GM19455 (cell line): ENCODE measurements around the gene GPX5.
"Not testable (repeated sequence)": the region's sequence is repeated elsewhere in the genome, so short reads cannot be mapped to it uniquely, and the experiment has no call there.

Source experiments
- ATAC-seq: cut with Tn5 transposase; IDR thresholded peaks from one replicate; pipeline ENCODE4 v1.9.1; 2021; ENCODE audit not compliant: unreplicated experiment

Gene GPX5

DNA sequence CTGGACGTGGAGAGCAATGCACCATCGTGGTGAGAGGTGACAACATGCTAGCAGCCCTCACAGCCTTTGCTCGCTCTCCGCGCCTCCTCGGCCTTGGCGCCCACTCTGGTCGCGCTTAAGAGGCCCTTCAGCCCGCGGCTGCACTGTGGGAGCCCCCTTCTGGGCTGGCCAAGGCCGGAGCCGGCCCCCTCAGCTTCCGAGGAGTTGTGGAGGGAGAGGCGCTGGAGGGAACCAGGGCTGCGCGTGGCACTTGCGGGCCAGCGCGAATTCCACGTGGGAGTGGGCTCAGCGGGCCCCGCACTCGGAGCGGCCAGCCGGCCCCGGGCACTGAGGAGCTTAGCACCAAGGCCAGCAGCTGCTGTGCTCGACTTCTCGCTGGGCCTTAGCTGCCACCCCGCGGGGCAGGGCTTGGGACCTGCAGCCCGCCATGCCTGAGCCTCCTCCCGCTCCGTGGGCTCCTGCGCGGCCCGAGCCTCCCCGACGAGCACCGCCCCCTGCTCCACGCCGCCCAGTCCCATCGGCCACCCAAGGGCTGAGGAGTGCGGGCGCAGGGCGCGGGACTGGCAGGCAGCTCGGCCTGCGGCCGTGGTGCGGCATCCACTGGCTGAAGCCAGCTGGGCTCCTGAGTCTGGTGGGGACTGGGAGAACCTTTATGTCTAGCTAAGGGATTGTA, 13.9 kb upstream of the GPX5 start:
- no peak for ATAC-seq

DNA sequence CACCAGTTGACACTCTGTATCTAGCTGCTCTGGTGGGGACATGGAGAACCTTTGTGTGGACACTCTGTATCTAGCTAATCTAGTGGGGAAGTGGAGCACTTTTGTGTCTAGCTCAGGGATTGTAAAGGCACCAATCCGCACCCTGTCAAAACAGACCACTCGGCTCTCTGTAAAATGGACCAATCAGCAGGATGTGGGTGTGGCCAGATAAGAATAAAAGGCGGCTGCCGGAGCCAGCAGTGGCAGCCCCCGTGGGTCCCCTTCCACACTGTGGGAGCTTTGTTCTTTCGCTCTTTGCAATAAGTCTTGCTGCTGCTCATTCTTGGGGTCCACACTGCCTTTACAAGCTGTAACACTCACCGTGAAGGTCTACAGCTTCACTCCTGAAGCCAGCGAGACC, 13.3 kb upstream of the GPX5 start:
- not testable (repeated sequence) for ATAC-seq

DNA sequence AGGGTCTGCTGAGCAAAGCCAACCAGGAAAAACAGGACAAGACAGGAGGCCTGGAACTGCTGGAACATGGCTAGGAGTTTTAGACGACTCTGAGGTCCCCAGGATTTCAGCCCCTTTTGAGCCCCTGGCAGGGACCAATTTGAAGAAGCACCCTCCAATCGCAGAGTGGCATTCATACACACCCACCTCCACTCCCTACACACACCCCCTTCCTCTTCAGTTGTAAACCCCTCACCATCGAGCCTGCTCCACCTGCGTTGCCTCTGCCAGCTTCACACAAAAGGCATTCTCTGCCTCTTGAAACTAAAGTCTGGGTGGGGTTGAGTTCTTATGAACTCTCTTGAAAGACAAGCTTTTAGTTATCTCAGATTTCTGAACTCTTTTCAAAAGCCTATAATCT, 10.0 kb upstream of the GPX5 start, which contains the start of gene GPX6:
Gene GPX6, minus strand, starts transcription at position 118 of the 400 bp plus-strand sequence. Its CDS starts 50 bp downstream, at position 68.
- no peak for ATAC-seq

DNA sequence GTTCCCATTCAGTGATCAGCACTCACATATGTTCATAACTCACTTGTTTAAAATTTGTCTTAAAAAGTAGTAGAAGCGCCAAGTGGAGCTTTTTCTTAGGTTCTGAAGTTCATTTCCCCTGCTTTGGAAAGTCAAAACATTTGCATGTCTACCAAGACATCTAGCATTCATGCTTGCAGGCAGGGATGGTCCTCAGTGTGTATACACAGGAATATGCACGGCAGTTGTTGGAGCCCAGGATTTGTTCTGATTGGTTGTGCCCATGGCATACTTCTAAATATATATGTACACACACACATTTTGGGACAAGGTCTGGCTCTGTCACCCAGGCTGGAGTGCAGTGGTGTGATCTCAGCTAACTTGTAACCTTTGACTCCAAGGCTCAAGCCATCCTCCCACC, 7.7 kb upstream of the GPX5 start:
- no peak for ATAC-seq

DNA sequence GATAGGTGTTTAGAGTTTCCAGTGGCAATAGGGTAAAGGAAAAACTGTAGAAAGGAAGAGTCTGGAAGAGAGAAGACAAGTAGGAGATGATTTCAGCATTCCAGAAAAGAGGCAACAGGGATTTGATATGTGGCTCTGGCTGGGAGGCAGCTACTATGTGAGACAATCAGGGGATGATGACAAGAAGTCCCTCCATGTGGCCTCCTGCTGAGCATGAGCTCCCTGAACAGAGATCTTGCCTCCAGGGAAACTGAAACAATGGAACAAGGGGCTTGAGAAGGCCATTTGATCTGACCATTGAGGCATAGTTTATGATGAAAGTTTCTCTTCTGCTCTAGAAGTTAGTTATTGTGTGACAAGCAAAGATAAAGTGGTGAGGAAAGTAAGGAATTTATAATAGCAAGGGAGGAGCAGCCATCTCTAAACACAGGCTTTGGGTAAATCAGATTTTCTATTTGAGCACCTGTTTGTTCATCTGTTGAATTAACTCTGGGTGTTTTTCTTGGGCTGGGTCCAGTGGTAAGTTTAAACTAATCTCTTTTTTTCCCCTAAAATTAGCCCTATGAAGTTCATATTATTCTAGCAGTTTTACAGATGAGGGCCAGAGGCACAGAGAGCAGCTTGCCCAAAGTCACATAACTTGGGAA, 3.0 kb upstream of the GPX5 start:
- no peak for ATAC-seq

DNA sequence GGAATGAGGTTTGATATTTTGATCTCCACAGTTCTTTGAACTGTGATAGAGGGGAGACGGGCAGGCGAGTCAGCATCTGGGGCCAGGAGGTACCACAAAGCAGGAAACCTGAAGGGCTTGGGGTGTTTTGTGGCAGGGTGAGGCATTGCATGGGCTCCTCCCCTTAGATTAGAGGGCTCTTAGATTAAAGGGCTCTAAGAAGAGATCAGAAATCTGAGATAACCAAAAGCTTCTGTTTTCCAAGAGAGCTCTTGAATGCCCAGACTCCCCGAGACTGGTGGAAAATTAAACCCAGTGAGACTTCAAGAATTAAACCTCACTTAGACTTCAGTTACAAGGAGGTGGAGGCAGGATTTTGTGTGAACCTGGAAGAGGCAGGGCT, 2.4 kb upstream of the GPX5 start:
- ATAC-seq: no peak

DNA sequence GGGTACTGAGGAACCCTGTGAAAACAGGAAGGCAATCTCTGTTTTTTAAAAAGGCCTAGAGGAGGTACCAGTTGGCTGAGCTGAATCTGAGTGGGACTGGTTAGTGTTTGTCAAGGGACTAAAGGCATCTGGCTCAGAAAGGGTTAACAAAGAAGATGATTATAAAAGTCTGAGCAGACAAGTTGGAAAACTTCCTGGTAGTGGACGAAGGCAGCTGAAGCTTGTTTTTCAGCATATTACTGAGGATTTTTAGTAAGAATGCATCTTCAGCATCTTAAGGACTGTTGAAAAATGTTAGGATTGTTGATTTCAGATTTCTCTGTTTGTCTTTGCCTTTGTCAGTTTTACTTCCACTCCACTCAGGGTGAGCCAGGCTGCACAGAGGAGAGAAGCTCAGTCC, 5.1 kb downstream of the GPX5 start:
- no peak for ATAC-seq

DNA sequence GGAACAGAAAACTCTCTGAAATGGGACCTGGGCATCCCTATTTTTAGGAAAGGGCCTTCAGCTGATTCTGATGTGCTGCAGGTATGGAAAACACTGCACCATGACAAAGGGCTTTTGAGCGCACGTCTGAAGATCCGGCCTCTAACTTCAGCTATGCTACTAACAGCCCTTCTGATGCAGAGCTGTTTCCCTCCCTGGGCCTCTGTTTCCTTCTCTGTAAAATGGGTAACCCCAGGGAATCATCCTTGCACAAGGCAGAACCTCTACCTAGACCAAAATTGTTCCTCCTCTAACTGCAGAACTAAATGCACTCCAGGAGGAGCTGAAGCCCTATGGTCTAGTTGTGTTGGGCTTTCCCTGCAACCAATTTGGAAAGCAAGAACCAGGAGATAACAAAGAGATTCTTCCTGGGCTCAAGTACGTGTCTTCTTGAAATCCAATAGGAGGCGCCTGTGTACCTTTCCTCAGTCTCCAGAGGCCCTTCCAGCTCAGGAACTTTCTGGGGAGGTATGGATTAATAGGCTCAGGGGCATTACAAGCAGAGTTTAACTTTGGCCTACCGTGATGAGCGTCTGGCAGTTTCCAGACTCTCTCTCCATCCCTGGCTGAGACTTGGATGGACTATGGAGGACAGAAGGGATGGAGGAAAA, 5.9 kb downstream of the GPX5 start:
- ATAC-seq: no peak

DNA sequence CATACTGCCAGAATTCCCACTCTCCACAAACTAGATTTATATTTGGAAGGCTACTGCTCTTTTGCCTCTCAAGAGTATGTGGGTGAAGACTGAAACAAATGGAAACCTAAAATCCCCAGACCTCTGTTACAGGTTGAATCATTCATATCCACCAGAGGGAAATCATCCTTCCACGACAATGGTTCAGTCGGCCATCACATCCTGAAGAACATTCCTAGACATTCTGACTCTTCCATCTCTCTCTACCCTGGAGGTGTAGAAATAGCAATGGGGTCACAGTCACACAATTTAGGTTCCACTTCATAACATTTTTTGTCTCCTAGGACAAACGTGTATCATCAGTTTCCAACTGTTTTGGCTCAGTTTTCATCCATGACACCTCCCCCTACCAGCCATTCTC, 8.6 kb downstream of the GPX5 start:
- no peak for ATAC-seq

DNA sequence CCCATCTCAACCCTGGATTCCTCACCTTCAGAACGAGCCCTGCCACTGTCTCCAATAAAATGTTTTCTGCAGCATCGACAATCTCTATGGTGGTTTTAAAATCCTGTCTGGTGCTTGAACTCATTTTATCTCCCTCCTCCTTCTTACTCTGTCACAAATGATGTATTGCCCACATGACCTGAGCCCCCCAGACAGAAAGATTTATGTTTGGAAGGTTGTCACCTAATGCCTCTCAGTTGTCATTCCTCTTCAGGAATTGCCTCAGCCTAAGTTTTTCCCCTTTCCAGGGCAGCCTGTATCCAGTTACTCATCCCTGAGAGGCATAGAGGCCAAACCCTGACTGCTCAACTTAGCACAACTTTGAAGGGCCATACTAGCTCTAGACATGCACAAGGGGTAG, 9.2 kb downstream of the GPX5 start:
- ATAC-seq: no peak

DNA sequence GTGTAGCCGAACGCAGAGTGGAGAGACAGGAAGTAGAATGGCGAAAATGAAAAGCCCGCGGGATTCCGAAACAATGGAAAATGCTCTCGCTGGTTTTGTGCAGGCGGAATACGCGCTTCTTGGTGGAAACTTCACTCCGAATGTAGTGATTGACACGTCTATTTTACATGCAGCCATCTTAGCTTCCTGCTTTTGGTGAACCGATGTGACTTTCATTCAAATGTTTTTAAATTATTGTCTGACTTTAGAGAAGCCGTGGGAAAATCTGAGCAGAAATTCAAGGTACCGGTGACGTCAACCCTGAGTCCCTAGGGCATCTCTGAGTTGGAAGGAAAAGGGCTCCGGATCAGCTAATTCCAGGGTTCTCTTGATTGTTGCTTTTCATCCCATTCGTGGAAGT, 11.4 kb downstream of the GPX5 start:
- no peak for ATAC-seq

DNA sequence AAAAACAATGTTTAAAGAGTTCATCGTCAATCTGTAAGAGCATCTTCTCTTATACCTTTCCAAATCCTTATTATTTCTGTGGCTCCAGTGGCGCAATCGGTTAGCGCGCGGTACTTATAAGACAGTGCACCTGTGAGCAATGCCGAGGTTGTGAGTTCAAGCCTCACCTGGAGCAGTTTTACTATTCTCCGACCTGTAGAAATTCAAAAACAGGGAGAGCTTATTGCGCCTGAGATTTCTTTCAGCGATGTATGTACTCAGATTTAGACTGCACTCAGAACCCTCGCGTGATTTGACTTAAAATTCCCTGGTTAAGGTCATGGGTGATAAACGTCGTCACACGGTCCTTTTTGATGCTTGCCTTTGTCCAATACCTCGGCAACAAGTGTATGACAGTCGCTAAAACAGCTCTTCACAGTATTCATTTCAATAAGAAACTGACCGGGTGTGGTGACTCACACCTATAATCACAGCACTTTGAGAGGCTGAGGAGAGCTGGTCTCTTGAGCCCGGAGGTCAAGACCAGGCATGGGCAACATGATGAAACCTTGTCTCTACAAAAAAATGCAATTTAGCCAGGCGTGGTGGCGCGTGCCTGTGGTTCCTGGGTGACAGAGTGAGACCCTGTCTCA, 11.9 kb downstream of the GPX5 start:
- no peak for ATAC-seq

DNA sequence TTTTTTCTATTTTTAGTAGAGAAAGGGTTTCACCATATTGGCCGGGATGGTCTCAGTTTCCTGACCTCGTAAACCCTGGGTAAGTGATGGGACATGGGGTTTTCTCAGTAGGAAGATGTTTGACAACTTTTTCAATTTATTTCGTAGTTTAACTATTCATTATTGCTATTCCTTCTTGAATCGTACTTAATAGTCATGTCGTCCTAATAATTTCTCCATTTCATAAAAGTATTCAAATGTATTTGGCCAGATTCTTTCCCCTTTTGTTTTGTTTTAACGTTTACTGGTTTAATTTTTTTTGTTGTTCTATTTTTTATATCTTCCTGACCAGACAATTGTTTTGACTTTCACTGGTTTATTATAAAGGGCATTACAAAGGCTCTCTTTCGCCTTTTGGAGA, 16.3 kb downstream of the GPX5 start:
- no peak for ATAC-seq

DNA sequence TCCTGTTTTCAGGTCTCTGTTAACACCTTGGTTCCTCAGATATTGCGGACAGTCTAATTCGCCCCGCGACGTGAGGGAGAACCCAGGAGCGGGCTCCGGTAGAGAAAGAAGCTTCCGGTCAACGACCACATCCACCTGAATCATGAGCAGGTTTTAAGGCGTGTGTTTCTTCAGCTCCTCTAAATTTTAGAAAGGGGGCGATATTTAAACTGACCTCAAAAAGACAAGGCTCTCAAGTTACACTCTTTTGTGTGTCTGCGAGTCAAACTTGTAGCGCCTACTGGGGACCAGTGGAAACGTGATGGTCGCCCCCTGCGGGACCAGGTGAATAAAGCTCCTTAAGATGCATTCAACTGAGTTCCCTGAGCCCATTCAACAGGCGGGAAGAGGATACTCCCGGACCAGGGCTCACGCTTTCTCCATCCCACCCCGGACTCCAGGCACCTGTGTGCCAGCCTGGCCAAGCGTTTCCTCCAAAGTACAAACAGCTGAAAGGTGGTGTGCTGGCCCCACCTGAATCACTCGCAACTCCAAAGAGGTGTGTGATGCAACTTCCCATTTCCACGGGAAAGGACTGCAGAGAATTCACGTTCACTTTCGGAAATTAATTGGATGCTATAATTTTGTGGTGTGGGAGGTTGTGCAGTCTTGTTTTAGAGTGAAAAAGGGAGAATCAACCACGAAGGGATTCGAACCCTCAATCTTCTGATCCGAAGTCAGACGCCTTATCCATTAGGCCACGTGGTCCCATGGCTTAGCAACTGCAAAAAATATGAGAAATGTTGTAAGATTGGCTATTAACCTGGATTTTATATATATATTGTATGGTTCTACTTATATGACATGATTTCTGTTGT, 17.0 kb downstream of the GPX5 start:
- ATAC-seq: no peak

DNA sequence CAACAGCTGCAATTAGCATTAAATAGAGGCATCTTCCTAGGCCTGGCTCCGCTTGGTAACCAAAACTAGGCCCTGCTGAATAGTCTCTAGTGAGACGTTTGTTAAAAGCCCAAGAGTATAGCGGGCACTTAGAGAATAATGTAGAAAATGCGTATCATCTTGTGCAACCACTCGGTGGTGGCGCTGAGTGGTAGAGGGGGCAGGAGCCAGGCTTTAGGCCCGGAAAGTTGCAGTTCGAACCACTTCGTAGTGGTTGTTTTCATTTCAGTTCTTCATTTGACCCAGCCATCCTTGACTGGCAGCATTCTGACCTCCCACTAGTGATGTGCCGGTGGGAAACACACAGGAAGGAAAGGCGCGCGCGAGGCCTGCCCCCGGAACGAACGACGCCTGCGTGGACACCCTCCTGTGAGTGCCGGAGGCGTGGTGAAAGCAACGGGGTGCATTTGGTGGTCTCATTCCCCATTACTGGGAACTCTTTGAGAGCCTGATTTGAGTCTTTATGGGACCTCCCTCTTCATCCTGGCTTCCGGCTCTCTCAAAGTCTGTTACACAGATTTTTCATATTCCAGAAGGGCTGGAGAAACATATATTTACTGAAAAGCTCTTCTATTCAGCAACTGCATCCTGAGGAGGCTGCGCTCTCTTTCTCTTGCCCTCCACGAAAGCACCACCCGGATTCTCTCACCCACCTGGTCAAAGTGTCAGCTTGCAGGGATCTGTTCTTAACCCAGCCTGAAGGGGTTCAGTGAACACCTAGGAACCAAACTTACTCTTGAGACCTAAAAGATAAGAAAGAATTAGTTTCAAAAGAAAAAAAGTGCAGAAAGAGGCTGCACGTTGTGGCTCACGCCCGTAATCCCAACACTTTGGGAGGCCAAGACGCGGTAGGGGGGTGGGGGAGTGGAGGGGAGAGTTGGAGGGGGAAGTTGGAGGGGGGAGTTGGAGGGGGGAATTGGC, 18.2 kb downstream of the GPX5 start:
- ATAC-seq: no peak

DNA sequence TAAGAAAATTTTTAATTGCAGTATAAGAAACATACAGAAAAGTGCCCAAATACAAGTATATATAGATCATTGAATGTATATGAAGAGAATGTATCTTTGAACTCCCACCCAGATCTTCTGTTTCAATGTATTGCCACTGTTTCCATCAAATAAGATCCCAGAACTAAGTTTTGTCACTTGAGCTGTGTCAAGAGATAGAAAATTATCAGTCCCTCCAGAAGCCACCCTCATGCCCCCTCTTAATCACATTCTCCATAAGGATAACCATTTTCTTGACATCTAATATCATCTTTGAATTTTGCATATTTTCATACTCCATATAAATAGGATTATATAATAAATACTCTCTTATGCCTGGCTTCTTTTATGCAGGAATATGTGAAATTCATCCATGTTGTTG, 20.3 kb downstream of the GPX5 start:
- no peak for ATAC-seq

DNA sequence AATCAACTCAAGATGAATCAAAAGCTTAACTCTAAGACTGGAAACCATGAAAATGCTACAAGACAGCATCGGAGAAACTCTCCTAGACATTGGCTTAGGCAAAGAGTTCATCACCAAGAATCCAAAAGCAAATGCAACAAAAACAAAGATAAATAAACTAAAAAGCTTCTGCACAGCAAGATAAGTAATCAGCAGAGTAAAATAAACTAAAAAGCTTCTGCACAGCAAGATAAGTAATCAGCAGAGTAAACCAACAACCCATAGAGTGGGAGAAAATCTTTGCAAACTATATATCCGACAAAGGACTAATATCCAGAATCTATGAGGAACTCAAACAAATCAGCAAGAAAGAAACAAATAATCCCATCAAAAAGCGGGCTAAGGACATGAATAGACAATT, 21.3 kb downstream of the GPX5 start:
- ATAC-seq: not testable (repeated sequence)

DNA sequence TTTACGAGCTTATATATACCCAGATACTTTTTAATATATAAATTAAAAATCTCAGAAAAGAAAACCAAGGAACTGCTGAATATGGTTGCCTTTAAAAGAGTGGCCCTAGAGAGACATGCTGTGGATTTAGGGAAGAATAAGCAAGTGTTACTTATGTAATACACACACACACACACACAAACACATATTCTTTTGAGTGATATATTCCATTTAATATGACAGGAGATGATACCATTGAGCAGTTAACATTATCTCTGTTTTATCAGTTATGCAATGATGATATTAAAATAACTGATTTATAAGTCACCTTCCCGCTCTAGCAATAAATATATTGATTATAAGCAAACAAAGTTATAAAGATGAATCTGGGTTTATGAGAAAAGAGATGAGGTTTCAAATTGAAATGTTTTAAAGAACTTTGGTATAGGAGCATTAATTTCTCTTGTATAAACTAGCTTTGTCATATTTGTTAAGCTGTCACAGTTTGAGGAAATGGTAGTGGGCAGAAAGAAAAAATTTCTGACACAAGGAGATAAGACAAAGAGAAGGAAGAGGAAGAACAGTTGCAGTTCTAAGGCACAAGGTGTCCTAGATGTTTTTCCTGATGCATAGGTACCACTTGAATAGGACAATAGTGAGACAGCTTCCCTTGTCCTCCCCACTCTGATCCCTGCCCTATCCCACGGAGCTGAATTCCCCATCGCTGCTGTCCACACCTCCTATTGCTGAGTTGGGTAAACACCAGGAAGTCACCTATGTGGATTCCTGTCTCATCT, 26.4 kb downstream of the GPX5 start:
- ATAC-seq: no peak

DNA sequence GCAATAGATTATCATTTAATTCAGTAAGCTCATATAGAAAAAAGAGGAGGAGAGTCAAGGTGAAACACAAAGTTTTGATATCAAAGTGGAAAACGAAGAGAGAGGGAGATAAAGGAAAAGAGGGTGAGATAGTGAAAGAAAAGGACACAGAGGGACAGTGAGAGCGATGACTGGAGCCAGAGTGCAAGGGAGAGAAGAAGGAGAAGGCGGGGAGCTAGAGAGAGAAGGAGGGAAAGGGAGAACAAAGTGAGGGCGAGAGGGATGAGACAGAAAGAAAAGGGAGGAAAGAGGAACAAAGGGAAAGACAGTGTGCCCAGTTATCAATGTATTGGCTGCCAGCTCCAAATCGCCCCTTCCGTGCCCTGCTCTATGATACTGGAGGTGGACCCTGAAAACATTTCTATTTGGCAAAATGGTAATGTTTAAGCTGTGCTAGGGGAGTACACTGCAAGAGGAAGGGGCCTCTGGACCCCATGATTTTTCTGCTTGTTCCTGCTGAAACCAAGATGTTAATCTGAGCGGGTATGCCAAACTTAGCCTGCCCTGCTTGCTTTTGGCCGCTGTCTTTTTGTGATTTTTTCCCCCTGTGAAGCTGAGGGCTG, 27.8 kb downstream of the GPX5 start:
- ATAC-seq: no peak
